CD4-positive, alpha-beta T cell treated with Interferon gamma for 1 hour (primary cell): ENCODE data around the gene DHPS.
"Not testable (repeated sequence)": the region's sequence is repeated elsewhere in the genome, so short reads cannot be mapped to it uniquely, and the experiment has no call there.

ENCODE experiments used
- DNase-seq: peaks from one replicate; pipeline ENCODE4 v3.0.0-alpha.2; 2020

The DHPS gene

GRCh38 chr19:12705169-12705568, 23.5 kb upstream of the DHPS start:
- DNase-seq: no peak

- DNase-seq: no peak
These were observed 21.4 kb upstream of the DHPS start for GRCh38 chr19:12703046-12703445.

- DNase-seq: no peak
These were observed 20.1 kb upstream of the DHPS start for GRCh38 chr19:12701596-12702282.

GRCh38 chr19:12698138-12698537, 16.5 kb upstream of the DHPS start:
- no peak for DNase-seq

- DNase-seq: not testable (repeated sequence)
These were observed 15.7 kb upstream of the DHPS start for GRCh38 chr19:12697425-12697824.

- peak; percentile 95 for DNase-seq
These were observed 15.0 kb upstream of the DHPS start, which contains the start of gene FBXW9 for GRCh38 chr19:12696366-12697335. FBXW9 (minus strand) TSS chr19:12696631; CDS start chr19:12696581, 50 bp downstream.

- DNase-seq: no peak
These were observed 14.3 kb upstream of the DHPS start for GRCh38 chr19:12695997-12696365.

- DNase-seq: no peak
These were observed 13.8 kb upstream of the DHPS start for GRCh38 chr19:12695514-12695913.

GRCh38 chr19:12695096-12695495, 13.4 kb upstream of the DHPS start:
- DNase-seq: no peak

GRCh38 chr19:12694641-12695040, 13.0 kb upstream of the DHPS start:
- DNase-seq: no peak

- DNase-seq: no peak
These were observed 11.3 kb upstream of the DHPS start for GRCh38 chr19:12692960-12693359.

- DNase-seq: no peak
These were observed 8.0 kb upstream of the DHPS start for GRCh38 chr19:12689581-12690216.

GRCh38 chr19:12689012-12689411, 7.3 kb upstream of the DHPS start:
- DNase-seq: no peak

GRCh38 chr19:12687496-12688196, 6.0 kb upstream of the DHPS start, which contains the start of gene GNG14:
GNG14 (plus strand) TSS chr19:12687998; CDS start chr19:12688049, 51 bp downstream.
- no peak for DNase-seq

- no peak for DNase-seq
These were observed 4.2 kb upstream of the DHPS start for GRCh38 chr19:12685831-12686230.

- no peak for DNase-seq
These were observed 1.6 kb downstream of the DHPS start for GRCh38 chr19:12680034-12680433.

GRCh38 chr19:12678039-12678438, 3.6 kb downstream of the DHPS start:
- not testable (repeated sequence) for DNase-seq

GRCh38 chr19:12676928-12677327, 4.8 kb downstream of the DHPS start:
- no peak for DNase-seq

GRCh38 chr19:12676384-12676792, 5.3 kb downstream of the DHPS start:
- peak; percentile 72 for DNase-seq

GRCh38 chr19:12675940-12676339, 5.7 kb downstream of the DHPS start:
- DNase-seq: no peak

- DNase-seq: no peak
These were observed 6.3 kb downstream of the DHPS start for GRCh38 chr19:12675399-12675798.

GRCh38 chr19:12672744-12673143, 8.9 kb downstream of the DHPS start:
- no peak for DNase-seq
